Stimulated activated CD4-positive, alpha-beta T cell treated with anti-CD3 and anti-CD28 coated beads, TNF-alpha, amount 100 ng/mL, for 1 hour (primary cell): ENCODE data around the gene CAPN8.
"Not testable (repeated sequence)": the region's sequence is repeated elsewhere in the genome, so short reads cannot be mapped to it uniquely, and the experiment has no call there.

Source experiments
- DNase-seq, 3 donors: peaks; one replicate each; pipeline ENCODE4 v3.0.0-alpha.2; 2020; ENCODE audit warnings: low read depth in 3 of 3, low spot score in 1 of 3

CAPN8 gene

DNA sequence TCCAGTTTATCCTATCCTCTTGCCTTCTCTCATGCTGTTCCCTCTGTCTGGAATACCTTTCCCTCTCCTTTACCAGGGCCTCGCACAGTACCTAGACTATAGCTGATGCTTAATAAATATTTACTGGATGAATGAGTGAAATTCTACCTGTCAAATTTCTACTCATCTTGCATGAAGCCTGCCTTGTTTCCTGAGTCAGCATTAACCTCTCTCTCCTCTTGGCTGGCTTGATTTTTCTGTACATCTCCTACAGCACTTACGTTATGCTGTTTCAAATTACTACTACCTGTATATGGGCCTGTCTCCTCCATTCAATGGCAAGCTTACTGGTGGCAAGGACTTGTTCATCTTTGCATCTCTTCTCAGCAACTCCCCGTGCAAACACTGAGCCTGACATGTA is 130.8 kb downstream of the CAPN8 start:
- DNase-seq, result no peak

DNA sequence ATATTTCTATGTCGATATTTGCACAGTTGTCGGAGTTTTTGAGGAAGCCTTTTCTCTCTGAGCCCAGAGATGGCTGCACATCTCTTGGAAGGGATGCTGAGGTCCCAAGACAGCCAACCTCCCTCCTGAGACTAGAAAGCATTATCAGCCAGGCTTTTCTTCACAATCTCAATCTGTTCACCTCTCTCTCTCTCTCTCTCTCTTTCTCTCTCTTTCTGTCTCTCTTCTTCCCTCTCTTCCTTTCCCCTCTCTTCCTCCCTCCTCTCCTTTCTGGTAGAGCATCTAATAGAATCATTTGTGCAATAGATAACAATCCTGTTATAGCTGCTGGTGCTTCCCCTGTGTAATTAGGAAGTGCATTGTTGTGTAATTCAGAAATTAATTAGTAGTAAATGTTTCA is 131.8 kb downstream of the CAPN8 start:
- no peak for DNase-seq

DNA sequence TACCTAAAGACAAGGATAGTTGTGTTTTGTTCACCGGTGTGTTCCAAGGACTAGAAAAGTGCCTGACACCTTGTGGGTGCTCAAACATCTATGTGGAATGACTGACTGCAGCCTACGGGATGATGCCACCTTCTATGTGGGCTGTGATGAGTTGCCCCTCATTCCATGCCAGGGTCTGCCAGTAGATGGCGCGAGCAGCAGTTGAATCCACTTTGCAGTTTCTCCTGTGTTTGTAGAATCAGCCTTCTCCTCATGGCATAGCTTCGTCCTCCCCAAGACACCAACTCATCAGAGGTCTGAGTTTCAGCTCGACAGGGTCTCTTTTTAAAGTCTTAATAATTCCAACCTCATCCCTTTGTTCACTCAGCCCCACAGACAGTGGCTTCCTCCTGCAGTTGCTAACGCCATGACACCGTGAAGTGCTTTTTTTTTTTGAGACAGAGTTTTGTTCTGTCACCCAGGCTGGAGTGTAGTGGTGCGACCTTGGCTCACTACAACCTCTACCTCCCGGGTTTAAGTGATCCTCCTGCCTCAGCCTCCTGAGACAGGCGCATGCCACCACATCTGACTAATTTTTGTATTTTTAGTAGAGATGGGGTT is 133.7 kb downstream of the CAPN8 start:
- DNase-seq, result peak in 1 of 3 donors; percentile 12

DNA sequence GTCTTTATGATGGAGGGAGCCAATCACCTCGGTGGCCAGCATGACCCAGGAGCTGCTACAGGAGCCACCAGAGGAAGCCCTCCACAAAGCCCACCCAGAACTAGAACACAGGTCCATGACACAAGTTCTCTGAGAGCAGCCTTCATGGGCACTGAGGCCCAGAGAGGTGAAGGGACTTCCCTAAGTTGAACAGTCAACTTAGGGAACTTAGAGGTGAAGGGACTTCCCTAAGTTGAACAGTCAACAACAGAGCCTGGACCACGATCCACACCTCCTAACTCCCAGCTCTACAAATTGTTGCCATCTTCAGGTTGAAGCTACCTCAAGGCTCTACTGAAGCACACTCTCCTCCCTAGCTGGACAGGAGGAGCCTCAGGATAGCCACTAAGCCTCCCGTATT is 139.5 kb downstream of the CAPN8 start:
- no peak for DNase-seq

DNA sequence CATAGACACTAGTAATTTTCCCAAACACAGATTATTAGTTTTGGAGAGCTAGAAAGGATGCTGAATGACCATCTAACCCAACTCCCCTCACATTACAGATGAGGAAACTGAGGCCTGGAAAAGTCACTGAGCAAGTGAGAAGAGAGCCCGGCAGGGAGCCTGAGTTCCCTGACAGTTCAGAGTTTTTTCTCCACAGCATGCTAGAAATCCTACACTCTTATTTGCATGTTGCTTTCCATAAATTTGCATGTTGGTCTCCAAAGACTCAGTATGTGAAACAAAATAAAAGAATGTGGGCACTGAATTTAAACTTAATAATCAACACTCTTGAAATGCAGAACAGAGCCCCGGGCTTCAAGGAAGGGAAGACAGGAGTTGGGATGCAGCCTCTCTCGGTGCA is 140.0 kb downstream of the CAPN8 start:
- DNase-seq, result no peak

DNA sequence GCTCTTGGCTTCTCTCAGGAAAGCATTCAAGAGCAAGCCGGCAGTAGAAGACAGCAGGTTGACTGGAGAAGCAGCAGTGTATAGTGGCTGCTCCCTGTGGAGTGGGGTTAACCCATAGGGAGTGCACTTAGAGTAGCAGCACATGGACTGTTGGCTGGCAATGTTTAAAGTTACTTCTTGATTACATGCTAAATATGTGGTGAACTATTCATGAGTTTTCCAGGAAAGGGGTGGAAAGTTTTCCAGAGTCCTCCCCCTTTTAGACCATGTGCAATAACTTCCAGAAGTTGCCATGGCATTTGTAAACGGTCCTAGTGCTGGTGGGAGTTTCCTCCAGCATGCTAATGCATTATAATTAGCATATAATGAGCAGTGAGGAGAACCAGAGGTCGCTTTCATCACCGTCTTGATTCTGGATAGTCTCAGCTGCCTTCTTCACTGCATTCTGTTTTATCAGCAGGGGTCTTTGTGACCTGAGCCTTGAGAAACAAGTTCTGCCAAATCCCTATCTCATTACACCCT is 140.5 kb downstream of the CAPN8 start:
- DNase-seq, result no peak

DNA sequence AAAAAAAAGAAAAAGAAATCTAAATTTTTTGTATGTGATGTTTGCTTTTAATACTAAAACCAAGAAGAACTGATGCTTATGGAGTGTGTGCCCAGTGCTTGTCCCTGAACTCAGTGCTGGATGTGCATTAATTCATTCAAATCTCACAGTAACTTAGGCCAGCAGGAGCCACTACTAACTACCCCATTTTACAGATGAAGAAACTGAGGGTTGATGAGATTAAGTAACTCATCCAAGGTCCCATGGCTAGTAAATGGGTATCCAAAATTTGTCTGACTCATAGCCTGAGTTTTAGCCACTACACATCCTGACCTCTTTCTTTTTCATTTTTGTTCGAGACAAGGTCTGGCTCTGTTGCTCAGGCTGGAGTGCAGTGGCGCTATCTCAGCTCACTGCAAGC is 144.4 kb downstream of the CAPN8 start:
- DNase-seq, result no peak

DNA sequence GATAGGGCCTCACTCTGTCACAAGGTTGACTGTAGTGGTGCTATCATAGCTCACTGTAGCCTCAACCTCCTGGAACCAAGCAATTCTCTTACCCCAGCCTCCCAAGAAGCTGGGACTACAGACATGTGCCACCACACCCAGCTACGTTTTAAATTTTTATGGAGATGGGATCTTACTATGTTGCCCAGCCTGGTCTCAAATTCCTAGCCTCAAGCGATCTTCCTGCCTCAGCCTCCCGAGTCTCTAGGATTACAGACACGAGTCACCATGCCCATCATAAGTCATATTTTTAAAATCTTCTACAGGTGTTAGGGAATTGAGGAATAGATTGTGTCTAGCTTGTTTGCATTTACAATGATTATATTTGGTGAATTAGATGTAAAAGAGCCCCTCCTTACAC is 145.3 kb downstream of the CAPN8 start:
- no peak for DNase-seq

DNA sequence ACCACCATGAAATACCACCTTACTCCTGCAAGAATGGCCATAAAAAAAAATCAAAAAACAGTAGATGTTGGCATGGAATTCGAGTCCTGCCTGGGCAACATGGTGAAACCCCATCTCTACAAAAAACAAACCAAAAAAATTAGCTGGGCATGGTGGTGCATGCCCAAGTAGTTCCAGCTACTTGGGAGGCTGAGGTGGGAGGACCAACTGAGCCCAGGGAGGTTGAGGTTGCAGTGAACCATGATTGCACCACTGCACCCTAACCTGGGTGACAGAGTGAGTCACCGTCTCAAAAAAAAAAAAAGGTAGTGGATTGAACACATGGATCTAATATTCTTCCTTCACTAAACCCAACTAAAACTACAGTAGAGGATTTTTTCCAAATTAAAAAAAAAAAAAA is 146.4 kb downstream of the CAPN8 start:
- no peak for DNase-seq

DNA sequence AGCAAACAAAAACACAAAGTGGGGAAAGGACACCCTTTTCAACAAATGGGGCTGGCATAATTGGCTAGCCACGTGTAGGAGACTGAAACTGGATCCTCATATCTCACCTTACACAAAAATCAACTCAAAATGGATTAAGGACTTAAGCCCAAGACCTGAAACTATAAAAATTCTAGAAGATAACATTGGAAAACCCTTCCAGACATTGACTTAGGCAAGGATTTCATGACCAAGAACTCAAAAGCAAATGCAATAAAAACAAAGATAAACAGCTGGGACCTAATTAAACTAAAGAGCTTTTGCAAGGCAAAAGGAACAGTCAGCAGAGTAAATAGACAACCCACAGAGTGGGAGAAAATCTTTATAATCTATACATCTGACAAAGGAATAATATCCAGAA is 146.9 kb downstream of the CAPN8 start:
- not testable (repeated sequence) for DNase-seq

DNA sequence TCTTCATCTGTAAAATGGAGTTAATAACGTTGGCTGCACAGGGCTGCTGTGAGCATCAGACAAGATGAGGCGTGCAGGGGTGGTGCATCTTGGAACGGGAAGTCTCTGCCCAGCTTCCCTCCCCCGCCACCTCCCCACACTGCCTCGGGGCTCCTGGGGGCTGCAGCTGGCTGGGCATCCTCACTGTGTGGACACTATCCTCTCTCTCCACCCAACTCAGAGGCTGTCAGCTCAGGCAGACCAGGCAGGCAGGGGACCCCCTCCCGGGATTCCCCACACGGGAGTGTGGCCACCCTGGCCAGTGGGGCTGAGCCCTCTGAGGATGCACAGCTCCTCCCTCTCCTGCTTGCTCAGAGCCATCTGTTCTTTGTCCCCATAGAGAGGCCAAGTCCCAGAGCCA is 149.6 kb downstream of the CAPN8 start:
- no peak for DNase-seq

DNA sequence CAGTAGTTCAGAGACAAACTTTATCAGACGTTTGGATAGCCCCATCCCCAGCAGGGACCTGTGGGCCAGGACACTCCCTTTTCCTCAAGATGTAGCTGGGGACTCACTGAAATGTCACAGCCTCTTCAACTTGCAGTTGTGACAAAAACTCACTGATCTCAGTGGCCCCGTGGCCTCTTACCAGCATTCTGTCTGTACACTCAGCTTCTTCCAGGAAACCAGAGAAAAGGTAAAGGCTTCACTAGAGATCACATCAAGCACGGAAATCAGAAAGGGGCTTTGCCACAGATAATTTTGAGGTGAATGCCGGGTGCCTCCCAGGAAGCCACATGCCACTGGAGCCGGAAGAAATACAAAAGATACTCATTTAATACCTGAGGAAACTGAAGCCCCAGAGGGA is 150.1 kb downstream of the CAPN8 start:
- no peak for DNase-seq

DNA sequence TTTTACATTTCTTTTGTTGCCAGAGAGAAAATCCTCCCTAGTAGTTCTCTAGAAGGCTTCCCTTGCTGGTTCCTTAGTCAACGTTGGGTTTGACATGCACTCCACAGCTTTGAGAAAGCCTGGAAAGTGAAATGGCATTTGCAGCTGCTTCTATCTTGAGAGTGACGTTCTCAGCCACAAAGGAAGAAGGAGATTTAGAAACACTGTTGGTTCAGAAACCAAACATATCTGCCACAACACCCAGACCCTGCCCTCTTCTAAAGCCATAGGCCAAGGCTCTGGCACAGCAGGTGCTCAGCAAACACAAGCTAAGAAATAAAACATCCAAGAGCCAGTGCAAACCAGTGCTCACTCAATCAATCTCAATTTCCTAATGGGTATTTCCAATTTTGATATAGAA is 150.9 kb downstream of the CAPN8 start:
- DNase-seq, result no peak

DNA sequence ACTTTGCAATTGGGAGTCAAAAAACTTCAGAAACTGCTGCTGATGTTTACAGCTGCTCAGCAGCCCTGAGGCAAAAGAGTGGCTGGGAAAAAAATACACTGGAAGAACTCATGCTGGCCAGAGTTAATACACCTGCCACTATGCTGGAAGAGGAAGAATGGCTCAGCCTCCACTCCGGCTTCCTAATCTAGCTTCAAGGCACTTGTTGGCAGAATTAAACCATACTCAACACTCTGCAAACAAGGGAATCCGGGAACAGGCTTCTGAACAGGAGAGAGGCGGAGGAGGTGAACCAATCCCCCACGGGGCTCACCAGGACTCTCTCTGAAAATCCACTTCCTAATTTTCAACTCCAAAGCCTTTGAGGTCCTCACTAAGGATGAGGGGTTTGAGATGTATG is 152.2 kb downstream of the CAPN8 start:
- no peak for DNase-seq

DNA sequence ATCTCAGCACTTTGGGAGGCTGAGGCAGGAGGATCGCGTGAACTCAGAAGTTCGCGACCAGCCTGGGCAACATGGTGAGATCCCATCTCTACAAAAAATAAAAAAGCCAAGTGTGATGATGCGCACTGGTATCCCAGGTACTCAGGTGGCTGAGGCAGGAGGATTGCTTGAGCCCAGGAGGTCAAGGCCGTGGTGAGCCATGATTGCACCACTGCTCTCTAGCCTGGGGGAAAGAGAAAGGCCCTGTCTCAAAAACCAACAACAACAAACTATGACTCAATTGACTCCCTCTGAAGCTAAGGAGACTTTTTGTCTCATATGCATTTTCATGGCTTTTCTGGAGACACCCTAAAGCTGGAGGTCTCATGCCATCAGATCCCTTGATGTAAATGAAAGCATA is 153.4 kb downstream of the CAPN8 start:
- no peak for DNase-seq

DNA sequence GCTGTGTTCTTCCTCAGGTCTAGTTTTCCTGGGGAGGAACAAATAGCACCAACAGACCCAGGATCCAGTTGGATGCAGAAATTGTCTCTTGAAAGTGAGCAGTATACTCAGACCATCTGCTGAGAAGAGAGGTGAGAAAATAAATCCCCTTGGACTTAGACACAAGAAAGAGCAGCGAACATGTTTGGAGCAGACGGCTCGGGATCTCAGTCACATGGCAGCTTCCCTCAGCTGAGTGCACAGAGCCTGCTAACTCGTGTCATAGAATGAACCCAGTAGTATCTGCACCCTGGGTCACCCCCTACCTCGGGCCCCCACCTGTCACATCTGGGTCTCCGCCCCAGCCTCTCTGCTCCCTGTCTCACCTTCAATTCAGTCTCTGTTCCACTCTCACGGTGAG is 156.7 kb downstream of the CAPN8 start:
- DNase-seq, result no peak

DNA sequence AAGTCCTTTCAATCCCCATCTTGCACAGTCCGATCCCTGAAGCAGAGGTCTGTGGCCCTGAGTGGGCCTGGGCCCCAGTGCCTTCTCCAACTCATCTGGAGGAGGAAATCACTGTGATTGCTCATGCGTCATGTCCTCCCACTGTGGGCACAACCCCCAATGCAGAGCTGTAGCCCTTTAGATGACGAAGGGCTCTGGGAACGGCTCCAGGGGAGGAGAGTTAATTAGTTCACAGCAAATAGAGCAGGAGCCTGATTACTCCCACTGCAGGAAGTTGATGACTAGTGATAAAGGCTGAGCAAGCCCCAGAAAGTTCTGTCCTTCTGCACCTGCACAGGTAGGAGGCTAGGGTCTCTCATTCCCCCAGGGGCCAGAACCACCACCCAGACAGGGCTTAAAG is 160.8 kb downstream of the CAPN8 start:
- no peak for DNase-seq

DNA sequence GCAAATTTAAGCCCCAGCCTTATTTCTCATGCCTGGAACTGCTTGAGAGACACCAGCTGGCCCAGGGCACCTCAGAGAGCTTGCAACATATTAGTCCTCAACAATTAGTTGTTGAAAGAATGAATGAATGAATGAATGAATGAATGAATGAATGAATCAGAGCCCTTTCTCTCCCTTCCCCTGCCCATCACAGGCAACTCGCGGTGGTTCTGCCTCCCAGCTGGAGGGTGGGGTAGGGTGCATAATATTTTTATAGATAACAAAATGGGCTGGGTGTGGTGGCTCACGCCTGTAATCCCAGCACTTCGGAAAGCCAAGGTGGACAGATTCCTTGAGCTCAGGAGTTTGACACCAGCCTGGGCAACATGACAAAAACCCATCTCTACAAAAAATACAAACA is 162.2 kb downstream of the CAPN8 start:
- DNase-seq, result no peak

DNA sequence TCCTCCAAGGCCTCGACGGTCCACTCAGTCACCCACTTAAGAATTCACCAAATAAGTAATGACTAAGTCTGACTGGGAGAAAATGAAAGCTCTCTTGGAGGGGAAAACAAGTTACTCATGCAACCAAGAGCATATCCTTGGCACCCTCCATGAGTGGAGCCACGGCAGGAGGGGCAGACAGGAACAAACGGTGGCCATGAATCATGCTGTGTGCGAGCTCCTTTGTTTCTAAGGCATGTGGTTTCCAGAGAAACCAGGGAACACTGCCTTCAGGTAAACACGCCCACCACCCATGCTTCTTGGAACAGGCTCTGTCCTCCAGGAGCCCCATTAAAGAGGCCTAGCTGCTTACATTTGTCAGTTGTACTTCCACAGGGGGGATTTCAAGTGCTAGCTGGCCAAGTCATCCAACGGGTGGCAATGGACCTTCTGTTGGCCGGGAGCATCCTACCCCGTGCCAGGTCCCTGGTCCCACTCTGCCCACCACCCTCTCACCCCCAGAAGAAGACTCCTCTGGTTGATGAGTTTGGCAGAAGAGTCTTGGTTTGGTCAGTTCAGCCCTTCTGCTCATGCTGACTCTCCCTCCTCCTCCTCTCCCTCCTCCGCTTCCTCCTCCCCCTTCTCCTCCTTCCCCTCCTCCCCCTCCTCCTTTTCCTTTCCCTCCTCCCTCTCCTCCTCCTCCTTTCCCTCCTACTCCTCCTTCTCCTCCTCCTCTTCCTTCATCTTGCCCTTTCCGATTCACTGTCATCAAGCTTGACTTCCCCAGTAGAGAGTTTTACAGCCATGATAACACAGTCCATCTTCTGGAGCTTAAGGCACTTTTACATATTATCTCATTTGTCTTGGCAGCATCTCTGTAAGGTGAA is 164.7 kb downstream of the CAPN8 start:
- no peak for DNase-seq

DNA sequence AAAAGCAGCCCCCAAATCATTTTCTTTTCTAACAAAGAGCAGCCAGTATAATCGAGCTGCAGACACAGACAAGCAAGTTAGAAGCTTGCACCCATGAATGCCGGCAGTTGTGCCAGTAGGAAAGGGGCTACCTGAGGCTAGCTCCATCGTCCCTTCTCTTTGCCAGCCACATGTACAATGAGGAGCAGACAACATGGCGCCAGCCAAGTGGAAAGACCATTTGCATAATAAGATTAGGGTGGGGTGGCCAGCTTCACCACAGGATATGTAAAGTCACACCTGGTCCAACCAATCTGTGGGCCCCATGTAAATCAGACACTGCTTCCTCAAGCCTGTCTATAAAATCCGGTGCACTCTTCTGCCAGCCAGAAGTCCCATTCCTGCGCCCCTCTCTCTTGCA is 168.6 kb downstream of the CAPN8 start:
- no peak for DNase-seq

DNA sequence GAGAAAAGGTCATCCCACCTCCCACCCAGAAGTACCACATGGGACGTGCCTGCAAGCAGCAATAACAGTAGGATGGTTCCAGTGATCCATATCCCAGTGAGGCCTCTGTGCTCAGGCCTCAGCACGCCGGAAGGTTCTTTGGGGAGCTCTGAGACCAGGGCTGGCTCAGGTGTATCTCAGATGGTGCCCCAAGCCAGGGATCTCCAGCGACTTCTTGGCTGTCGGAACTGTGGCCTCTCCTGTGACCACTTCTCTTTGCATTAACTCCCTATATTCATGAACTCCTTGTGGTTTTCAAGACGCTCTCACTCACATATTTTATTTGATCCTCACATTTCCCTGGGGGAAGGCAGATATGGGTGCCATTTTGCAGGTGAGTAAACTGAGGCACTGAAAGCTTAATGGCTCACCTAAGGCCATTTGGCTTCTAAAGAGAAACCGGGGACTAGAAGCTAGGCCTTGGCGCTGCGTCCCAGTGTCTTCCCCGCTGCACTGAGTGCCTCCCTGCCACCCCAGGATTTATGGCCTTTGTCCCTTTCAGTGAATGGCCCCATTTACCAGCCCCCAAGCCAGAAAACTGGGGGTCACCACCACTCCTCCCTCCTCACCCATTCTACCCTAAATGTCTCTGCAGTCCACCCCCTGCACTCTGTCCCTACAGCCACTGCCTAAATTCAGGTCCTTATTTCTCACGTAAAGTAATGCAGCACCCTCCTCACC is 170.4 kb downstream of the CAPN8 start:
- no peak for DNase-seq

DNA sequence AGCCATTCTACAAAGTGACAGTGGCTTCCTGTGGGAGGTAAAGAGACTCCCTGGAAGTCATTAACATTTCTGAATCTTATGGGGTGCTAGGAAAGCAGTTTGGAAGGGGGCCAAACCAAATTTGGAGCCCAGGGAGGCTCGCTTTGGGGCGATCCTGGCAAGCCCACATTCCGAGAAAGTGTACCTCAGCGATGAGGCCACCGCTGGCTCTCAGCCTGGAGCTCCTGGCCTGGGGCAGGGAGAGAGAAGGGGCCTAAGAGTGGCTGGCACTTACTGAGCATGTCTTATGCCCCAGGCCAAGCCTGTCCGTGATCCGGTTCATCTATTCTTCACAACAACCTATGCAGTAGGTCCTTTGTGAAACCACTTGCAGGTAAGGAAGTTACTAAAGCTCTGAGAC is 173.5 kb downstream of the CAPN8 start:
- DNase-seq, result no peak
